A549 (cell line): ENCODE measurements around the gene RAET1E. TPM values are rescaled to one million over a fixed set of nuclear protein-coding genes. Genes with fewer than 3 reads are reported as not detected.

Experiments
- ATAC-seq, 2 experiments: fragments of 200-7000 bp in 1 of 2; fragments of >200 bp in 1 of 2; cut with Nextera tagmentation in 1 of 2; cut with Tn5 transposase in 1 of 2; 3 replicates each; pipeline versions ENCODE4 v1.8.0 to v1.9.1; 2018 to 2020; ENCODE audit warnings: mild to moderate bottlenecking in 1 of 2, moderate library complexity in 1 of 2
- CTCF ChIA-PET: fragments of 300-600 bp; sonication (Branson Sonifier 250); formaldehyde crosslinking; extraction: SDS; loops from one replicate; lab custom pipeline; 2021; ENCODE audit warnings: antibody characterized with exemption, inconsistent platforms; lab: Yijun Ruan, JAX
- POLR2A ChIA-PET: fragments of 350-600 bp; formaldehyde crosslinking; extraction: SDS; loops from one replicate; lab custom pipeline; 2021; ENCODE audit warnings: antibody characterized with exemption, inconsistent platforms; lab: Yijun Ruan, JAX
- DNase-seq, 2 experiments: peaks; one replicate each; pipeline versions ENCODE4 v3.0.0 to v3.0.0-alpha.2; 2011 to 2016; ENCODE audit warnings: low read depth in 1 of 2, low spot score in 1 of 2
- FAIRE-seq: peaks from 2 replicates; lab custom pipeline; 2011; peaks lifted over from hg19 to GRCh38; lab: Jason Lieb, UNC
- H3K27ac ChIP-seq, 2 experiments: fragments of >200 bp; sonication (Bioruptor Twin); formaldehyde crosslinking; 3 replicates each; pipeline ENCODE4 v1.5.1; 2016 to 2017
- H3K4me1 ChIP-seq: fragments of >200 bp; sonication (Bioruptor Twin); formaldehyde crosslinking; 3 replicates; pipeline ENCODE4 v1.6.1; 2016
- H3K4me2 ChIP-seq: fragments of >200 bp; sonication (Bioruptor Twin); formaldehyde crosslinking; 3 replicates; pipeline ENCODE4 v1.6.1; 2016
- H3K4me3 ChIP-seq: fragments of >200 bp; sonication (Bioruptor Twin); formaldehyde crosslinking; 3 replicates; pipeline ENCODE4 v1.5.1; 2016
- H3K9me3 ChIP-seq: fragments of >200 bp; sonication (Bioruptor Twin); formaldehyde crosslinking; 3 replicates; pipeline ENCODE4 v1.6.1; 2016
- BCL3 ChIP-seq: fragments of >200 bp; sonication (Bioruptor Twin); formaldehyde crosslinking; IDR thresholded peaks from 3 replicates; pipeline ENCODE4 v1.6.1; 2016
- BHLHE40 ChIP-seq: IDR thresholded peaks from 2 replicates; pipeline ENCODE4 v1.6.1; 2012; ENCODE audit warnings: low read depth, low read length, inconsistent platforms
- CBX8 ChIP-seq: fragments of 200-600 bp; sonication (generic); IDR thresholded peaks from 2 replicates; pipeline ENCODE4 v1.6.1; 2016
- CEBPB ChIP-seq, 2 experiments: fragments of >200 bp in 1 of 2; sonication (Bioruptor Twin) in 1 of 2; formaldehyde crosslinking in 1 of 2; IDR thresholded peaks; 2 replicates each; pipeline ENCODE4 v1.6.1; 2012 to 2016
- CTCF ChIP-seq: fragments of >200 bp; sonication (Bioruptor Twin); formaldehyde crosslinking; IDR thresholded peaks from 3 replicates; pipeline ENCODE4 v1.5.1; 2016
- E2F6 ChIP-seq: IDR thresholded peaks from 2 replicates; pipeline ENCODE4 v1.6.1; 2012; ENCODE audit warnings: low read depth, borderline replicate concordance
- EHF ChIP-seq: fragments of 250-450 bp; sonication (Bioruptor Pico); IDR thresholded peaks from 2 replicates; pipeline ENCODE4 v1.5.0; 2020; ENCODE audit warnings: mild to moderate bottlenecking
- EP300 ChIP-seq, 2 experiments: fragments of >200 bp; sonication (Bioruptor Twin); formaldehyde crosslinking; IDR thresholded peaks; 2 replicates in 1 of 2; 3 replicates in 1 of 2; pipeline ENCODE4 v1.6.1; 2016 to 2017
- FOSL2 ChIP-seq, 2 experiments: fragments of 450-650 bp in 1 of 2; fragments of >200 bp in 1 of 2; sonication (Bioruptor Twin) in 1 of 2; formaldehyde crosslinking; IDR thresholded peaks; 2 replicates each; pipeline versions ENCODE4 v1.5.0 to v1.6.1; 2016 to 2020; ENCODE audit warnings: mild to moderate bottlenecking in 1 of 2, moderate library complexity in 1 of 2
- GATA3 ChIP-seq: IDR thresholded peaks from 2 replicates; pipeline ENCODE4 v1.6.1; 2012; ENCODE audit warnings: borderline replicate concordance
- HES2 ChIP-seq: fragments of >200 bp; sonication (Bioruptor Twin); formaldehyde crosslinking; IDR thresholded peaks from 2 replicates; pipeline ENCODE4 v1.6.1; 2016
- HOXB5 ChIP-seq: fragments of 250-450 bp; sonication (Bioruptor Pico); IDR thresholded peaks from 2 replicates; pipeline ENCODE4 v1.5.0; 2020; ENCODE audit warnings: mild to moderate bottlenecking, moderate library complexity
- JUN ChIP-seq, 2 experiments: fragments of >200 bp; sonication (Bioruptor Twin); formaldehyde crosslinking; IDR thresholded peaks; 2 replicates in 1 of 2; 3 replicates in 1 of 2; pipeline ENCODE4 v1.6.1; 2016 to 2017
- JUNB ChIP-seq: fragments of >200 bp; sonication (Bioruptor Twin); formaldehyde crosslinking; IDR thresholded peaks from 2 replicates; pipeline ENCODE4 v1.6.1; 2016
- KDM1A ChIP-seq: fragments of 200-600 bp; sonication (generic); IDR thresholded peaks from 2 replicates; pipeline ENCODE4 v1.6.1; 2016; ENCODE audit warnings: low read depth, mild to moderate bottlenecking
- MAFK ChIP-seq: fragments of 450-650 bp; IDR thresholded peaks from 2 replicates; pipeline ENCODE4 v1.6.1; 2014; ENCODE audit not compliant: partially characterized antibody
- MAX ChIP-seq: IDR thresholded peaks from 2 replicates; pipeline ENCODE4 v1.6.1; 2012
- MAZ ChIP-seq: fragments of 150-350 bp; IDR thresholded peaks from 2 replicates; pipeline ENCODE4 v1.6.1; 2014; ENCODE audit warnings: antibody characterized with exemption, low read depth, low read length, borderline replicate concordance
- NPAS2 ChIP-seq: fragments of 250-450 bp; sonication (Bioruptor Pico); IDR thresholded peaks from 2 replicates; pipeline ENCODE4 v1.8.0; 2022; ENCODE audit warnings: mild to moderate bottlenecking, moderate library complexity, borderline replicate concordance
- NR3C1 ChIP-seq: fragments of >200 bp; sonication (Bioruptor Twin); formaldehyde crosslinking; IDR thresholded peaks from 3 replicates; pipeline ENCODE4 v1.6.1; 2017
- POLR2A ChIP-seq: IDR thresholded peaks from 2 replicates; pipeline ENCODE4 v1.6.1; 2012; ENCODE audit warnings: mild to moderate bottlenecking, low read length
- POLR2AphosphoS2 ChIP-seq: conservative IDR thresholded peaks from 2 replicates; pipeline ENCODE4 v1.6.1; 2012; ENCODE audit warnings: low read length, improper control_type of control experiment, inconsistent platforms
- RCOR1 ChIP-seq: fragments of 150-350 bp; IDR thresholded peaks from 2 replicates; pipeline ENCODE4 v1.6.1; 2014; ENCODE audit warnings: antibody characterized with exemption, low read length, low read depth
- REST ChIP-seq: fragments of 200-600 bp; sonication (generic); IDR thresholded peaks from 2 replicates; pipeline ENCODE4 v1.6.1; 2016; ENCODE audit warnings: antibody characterized with exemption, mild to moderate bottlenecking, moderate library complexity
- RFX5 ChIP-seq: fragments of 450-650 bp; IDR thresholded peaks from 2 replicates; pipeline ENCODE4 v1.7.1; 2014; ENCODE audit warnings: antibody characterized with exemption, mild to moderate bottlenecking, moderate library complexity
- RNF2 ChIP-seq: fragments of 200-600 bp; sonication (generic); IDR thresholded peaks from 2 replicates; pipeline ENCODE4 v1.6.1; 2016; ENCODE audit warnings: low read depth, mild to moderate bottlenecking, antibody characterized with exemption, moderate library complexity, borderline replicate concordance
- SMC3 ChIP-seq: fragments of >200 bp; sonication (Bioruptor Twin); formaldehyde crosslinking; IDR thresholded peaks from 3 replicates; pipeline ENCODE4 v1.6.1; 2018; ENCODE audit warnings: inconsistent platforms
- TP53 ChIP-seq: fragments of 250-450 bp; sonication (Bioruptor Pico); IDR thresholded peaks from 2 replicates; pipeline ENCODE4 v1.5.0; 2021; ENCODE audit warnings: mild to moderate bottlenecking, moderate library complexity
- USF2 ChIP-seq: fragments of 450-650 bp; IDR thresholded peaks from 2 replicates; pipeline ENCODE4 v1.6.1; 2014; ENCODE audit warnings: antibody characterized with exemption
- ZC3H11A ChIP-seq: fragments of 450-650 bp; IDR thresholded peaks from 2 replicates; pipeline ENCODE4 v1.6.1; 2014; ENCODE audit warnings: antibody characterized with exemption, mild to moderate bottlenecking
- whole genome bisulfite sequencing: methylation state at CpG from one replicate; pipeline ENCODE4 v1.1.6; 2017; ENCODE audit errors: missing lambda C conversion rate; 5-methylcytosine and 5-hydroxymethylcytosine counted together
- polyA plus RNA-seq, 4 experiments: library from polyadenylated mRNA; depleted of rRNA in 3 of 4; stranded (reverse); fragments of >200 nt; fragmentation: RNase III in 1 of 4; extraction: RNeasy Plus Mini Kit Qiagen cat#74134 plus additional on column Dnase treatment in 1 of 4; gene quantifications; 2 replicates in 3 of 4; 3 replicates in 1 of 4; pipeline ENCODE4 v1.2.3, GENCODE V29; 2011 to 2017

Gene RAET1E
- polyA plus RNA-seq, 2 of the 4 experiments (the other 2 are of a cell fraction) = 2.8 to 4.5 TPM

- TF ChIP-seq FOSL2 (IDR thresholded peaks at IDR 0.05) (0 out of 2 replicates have a peak, but pooled peaks have one; percentile 31), FOSL2 (CRISPR knock-in tag; IDR thresholded peaks at IDR 0.05) (no peak), E2F6 (no peak), NR3C1 (no peak), RNF2 (no peak), RCOR1 (no peak), KDM1A (no peak), MAX (peak; percentile 41; the same call in 1 of the 2 replicates), POLR2A (no peak)
These were observed 9.8 kb downstream of the RAET1E start (continued) for GRCh38 chr6:149888093-149888492.

- Histone ChIP-seq H3K4me2 (peak overlapping the region; percentile 74), H3K27ac (peak overlapping the region; percentile 90 to 92), H3K9me3 (no peaks in the 10 kb centered on the region), H3K4me3 (no peak overlapping the region), H3K4me1 (peaks cover 58% of the 10 kb centered on the region)
- WGBS = 27% methylated on average over 3 of the region's 3 CpGs
- CTCF ChIA-PET = interaction anchor here (0.6 to 2.4 kb wide), 4 partner anchors 21 to 53 kb away, joined by 3 to 9 read pairs (median 4); no protein-coding TSS in a partner anchor
- FAIRE-seq (no peak), DNase-seq (peak in 1 of 2 experiments; percentile 71), ATAC-seq (peak; percentile 58 to 62; a peak in 5 of 6 replicates)
- POLR2A ChIA-PET = no interaction called here
- TF ChIP-seq MAZ (no peak), BHLHE40 (no peak), TP53 (no peak), MAFK (no peak), BCL3 (0 out of 3 replicates have a peak, but pooled peaks have one; percentile 23), JUN (IDR thresholded peaks at IDR 0.05) (peak in 1 of 2 experiments; percentile 28; a peak in 3 of 5 replicates), JUNB (peak; percentile 79), CEBPB (IDR thresholded peaks at IDR 0.05) (peak; percentile 67 to 82; a peak in 3 of 4 replicates), KDM1A (no peak), NR3C1 (no peak), RNF2 (no peak), GATA3 (peak; percentile 44; the same call in 1 of the 2 replicates), EP300 (IDR thresholded peaks at IDR 0.05) (peak; percentile 57 to 75; a peak in 2 of 5 replicates), FOSL2 (IDR thresholded peaks at IDR 0.05) (peak; percentile 72), FOSL2 (CRISPR knock-in tag; IDR thresholded peaks at IDR 0.05) (peak; percentile 87), RCOR1 (no peak), HES2 (0 out of 2 replicates have a peak, but pooled peaks have one; percentile 21), SMC3 (no peak), USF2 (no peak), ZC3H11A (no peak), HOXB5 (CRISPR knock-in tag) (no peak), CBX8 (no peak), CTCF (no peak), NPAS2 (CRISPR knock-in tag) (no peak), POLR2AphosphoS2 (no peak), REST (no peak), RFX5 (no peak), EHF (no peak)
These were observed 10.6 kb downstream of the RAET1E start for GRCh38 chr6:149887343-149887742.
